ENCODE data around the gene ARPIN.

DNA sequence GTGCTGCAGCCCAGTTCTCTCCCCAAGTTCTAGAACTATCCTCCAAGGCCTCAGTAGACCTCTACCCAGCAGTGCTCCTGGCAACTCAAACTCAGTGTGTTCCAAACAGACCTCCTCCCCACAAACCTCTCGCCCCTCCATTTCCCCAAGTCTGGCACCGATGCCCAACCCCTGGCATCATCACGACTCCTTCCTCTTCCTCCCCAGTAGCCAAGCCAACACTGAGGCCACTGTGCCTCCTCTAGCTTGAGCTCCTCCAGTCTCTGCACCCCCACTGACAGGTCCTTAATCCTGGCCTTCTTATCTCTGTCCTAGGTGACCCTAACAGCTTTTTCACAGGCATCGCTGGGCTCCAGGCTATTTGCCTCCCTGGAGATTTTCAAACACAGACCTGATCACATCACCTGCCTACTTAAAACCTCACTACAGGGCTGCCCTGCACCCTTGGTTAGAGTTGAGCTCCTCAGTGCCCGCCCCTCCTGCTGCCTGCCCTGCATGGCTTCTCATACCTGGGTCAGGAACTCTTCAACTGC lies 6.8 kb downstream of the ARPIN start:
- TF ChIP-seq, protein P1, sequence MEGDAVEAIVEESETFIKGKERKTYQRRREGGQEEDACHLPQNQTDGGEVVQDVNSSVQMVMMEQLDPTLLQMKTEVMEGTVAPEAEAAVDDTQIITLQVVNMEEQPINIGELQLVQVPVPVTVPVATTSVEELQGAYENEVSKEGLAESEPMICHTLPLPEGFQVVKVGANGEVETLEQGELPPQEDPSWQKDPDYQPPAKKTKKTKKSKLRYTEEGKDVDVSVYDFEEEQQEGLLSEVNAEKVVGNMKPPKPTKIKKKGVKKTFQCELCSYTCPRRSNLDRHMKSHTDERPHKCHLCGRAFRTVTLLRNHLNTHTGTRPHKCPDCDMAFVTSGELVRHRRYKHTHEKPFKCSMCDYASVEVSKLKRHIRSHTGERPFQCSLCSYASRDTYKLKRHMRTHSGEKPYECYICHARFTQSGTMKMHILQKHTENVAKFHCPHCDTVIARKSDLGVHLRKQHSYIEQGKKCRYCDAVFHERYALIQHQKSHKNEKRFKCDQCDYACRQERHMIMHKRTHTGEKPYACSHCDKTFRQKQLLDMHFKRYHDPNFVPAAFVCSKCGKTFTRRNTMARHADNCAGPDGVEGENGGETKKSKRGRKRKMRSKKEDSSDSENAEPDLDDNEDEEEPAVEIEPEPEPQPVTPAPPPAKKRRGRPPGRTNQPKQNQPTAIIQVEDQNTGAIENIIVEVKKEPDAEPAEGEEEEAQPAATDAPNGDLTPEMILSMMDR (conservative IDR thresholded peaks at IDR 0.05; ENCODE audit: low read length), result no peak
- no peak for TF ChIP-seq EZH2phosphoT487 (IDR thresholded peaks at IDR 0.05; ENCODE audit: borderline replicate concordance, low read depth, low read length)

Measured in OCI-LY7 (cell line).